HG02981 (cell line): Measurements from ENCODE around the gene GPANK1.

Experiments used
- ATAC-seq: cut with Tn5 transposase; IDR thresholded peaks from one replicate; pipeline ENCODE4 v1.9.1; 2021; ENCODE audit warnings: mild to moderate bottlenecking, moderate library complexity; ENCODE audit not compliant: unreplicated experiment

GPANK1 gene

DNA sequence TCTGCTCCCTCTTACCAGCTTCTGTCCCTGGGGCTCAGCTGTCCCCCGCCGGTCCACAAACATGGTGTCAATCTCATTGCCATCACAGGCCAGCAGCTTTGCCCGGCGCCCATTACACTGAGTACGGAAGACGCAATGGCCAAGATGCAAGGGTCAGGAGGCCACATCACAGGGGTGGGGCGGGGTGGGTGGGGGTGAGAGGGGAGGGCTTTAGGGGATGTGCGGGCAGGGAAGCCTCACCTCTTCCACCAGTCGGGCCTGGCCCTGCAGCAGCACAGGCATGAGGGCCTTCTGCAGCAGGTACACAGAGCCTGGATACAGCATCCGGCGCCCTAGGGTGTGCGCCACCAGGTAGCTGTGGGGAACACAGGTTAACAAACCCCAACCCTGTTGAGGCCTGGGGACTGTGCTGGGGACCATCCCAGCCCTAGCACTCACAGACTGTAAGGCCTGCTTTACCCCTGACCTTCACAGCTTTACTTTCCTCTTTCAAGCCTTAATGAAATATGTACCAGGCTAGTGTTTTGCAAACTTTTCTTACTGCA, 26.8 kb upstream of the GPANK1 start:
- ATAC-seq, result no peak

GRCh38 chr6:31691078-31691463, 26.3 kb upstream of the GPANK1 start:
- no peak for ATAC-seq

DNA sequence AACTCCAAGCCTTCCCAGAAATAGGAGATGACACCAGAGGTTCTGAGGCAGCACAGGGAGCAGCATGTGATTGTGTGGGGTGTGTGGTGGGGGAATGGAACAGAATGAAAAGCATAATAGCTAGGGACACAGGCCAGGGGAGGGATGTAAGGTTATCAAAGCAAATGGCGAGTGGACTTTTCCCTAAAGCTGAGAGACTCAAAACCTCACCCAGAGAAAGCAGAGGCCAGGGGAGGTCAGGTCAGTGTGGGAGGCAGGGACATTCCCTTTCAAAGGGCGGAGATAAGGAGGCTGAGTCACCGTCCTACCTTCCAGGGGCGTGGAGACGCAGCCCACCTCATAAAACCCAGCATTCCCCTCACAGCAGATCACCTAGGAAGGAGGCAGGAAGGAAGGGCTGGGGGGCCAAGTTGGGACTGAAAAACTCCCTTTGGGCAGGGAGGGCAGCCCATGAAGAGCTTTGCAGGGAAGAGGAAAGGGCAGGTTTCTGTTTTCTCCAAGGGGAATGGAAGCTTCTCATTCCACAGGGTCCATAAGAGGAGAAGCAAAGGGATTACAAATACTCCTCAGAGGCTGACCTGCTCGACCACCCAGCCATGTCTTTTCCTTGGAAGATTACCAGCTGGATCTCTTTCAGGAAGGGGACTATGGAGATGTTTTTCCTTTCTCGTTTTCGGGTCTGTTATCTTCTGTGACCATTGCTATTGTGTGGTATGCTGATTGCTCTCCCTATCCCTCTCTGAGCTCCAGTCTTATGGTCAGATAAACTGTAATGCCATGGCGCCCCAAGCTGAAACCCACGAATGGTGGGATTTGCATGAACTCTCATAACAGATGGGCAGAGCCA, 25.7 kb upstream of the GPANK1 start:
- no peak for ATAC-seq

GRCh38 chr6:31689249-31690110, 24.7 kb upstream of the GPANK1 start:
- no peak for ATAC-seq

DNA sequence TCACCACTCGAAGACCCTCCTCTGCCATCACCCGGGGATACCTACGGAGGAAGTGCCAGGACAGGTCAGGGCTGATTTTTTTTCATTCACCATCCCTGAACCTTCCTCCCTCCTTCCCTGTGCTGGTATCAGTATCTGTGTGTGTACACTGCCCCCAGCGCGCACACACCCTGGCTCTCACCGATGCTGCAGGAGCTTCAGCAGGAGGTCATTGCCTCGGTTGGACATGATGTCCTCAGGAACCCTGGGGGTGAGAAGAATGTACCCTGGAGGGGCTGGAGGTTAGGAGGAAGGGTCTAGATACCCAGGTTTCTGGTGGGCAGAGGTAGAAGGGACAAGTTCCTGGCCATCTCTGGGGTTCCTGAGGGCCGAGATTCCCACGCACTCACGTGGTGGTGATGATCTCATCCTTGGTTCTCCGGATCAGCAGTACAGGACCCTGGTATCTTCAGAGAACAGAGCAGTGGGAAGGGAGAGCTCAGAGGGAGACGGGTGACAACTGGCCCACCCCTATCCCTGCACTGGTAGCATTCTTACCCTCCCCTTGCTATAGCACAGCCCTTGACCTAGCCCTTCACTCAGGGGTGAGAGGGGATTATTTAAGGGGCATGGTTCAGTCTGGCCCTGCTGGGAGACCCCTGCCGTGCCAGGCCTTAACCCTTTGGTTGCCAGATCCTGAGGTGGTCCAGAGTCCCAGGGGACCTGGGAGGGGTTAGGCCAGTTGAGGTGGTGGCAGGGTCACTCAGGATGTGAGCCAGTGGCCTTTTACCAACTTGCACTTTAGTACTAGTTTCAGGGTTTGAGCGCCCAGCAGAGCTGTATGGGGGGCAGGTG, 23.3 kb upstream of the GPANK1 start:
- ATAC-seq, result no peak

GRCh38 chr6:31687321-31687720, 22.5 kb upstream of the GPANK1 start:
- ATAC-seq, result no peak

GRCh38 chr6:31686483-31686882, 21.7 kb upstream of the GPANK1 start:
- no peak for ATAC-seq

- no peak for ATAC-seq
These were observed 18.8 kb upstream of the GPANK1 start for GRCh38 chr6:31683591-31683990.

DNA sequence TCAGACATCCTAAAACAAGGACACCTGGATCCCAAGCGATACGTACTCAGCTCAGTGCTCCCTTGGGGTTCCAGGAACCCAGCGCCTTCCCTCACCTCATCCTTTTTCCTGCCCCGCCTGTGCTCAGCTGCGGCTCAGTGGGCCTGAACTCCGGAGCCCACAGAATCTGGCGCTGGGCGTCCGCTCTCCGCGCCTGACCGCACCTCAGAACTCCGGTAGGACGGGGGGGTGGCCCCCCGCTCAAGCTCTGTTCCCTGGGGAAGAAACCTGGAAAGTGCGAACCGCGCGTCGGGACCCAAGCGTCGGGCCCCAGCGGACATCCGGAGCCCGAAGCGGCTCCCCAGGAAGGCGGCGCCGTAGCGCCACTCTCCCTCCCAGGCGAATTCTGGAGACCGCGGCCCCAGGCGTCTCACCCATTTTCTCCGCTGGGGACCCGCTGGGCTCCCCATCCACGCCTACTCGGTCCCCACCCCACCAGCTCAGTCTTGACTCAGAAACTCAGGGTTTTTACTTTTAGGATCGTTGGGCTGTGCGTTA, 16.4 kb upstream of the GPANK1 start:
- ATAC-seq, result no peak

DNA sequence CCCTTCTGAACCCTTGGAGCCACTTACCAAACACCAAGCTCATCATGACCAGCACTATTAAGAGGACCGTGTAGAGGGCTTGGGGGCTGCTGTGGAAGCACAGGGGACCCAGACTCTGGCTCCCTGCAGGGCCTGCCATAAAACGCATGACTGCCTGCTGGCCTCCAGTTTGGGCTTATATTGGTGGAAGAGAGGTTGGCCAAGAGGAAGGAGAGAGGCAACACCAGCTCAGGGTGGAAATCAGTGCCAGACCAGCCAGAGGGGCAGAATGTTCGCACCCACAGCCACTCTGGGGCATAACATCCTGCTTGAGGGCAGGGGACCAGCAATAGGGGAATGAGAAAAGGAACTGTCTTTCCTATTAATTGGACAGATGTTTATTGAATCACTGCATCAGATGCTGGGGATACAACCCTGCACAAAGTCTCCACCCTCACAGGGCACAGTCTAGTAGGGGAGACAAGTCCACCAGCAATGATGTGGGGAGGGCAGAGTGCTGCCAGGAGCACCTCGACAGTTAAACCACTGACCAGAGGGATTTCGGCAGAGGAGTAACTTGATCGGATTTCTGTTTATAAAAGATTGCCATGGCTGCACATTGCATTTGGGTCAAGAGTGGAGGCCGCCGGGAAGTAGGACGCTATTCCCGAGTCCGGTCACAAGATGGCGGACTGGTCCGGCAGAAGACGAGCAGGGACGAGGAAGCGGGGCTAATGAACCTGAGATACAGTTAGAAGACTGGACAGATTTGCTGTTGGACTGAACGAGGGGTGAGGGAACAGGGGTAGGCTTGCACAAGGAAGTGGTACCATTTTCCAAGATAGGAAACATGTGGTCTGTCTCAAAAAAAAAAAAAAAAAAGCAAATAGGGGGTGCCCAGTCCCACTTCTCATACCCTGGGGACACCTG, 15.7 kb upstream of the GPANK1 start, which contains the start of gene LY6G5C:
Gene LY6G5C (minus strand): TSS at position 842 of the 909 bp plus-strand sequence. CDS start 694 bp downstream, at position 148.
- no peak for ATAC-seq

- no peak for ATAC-seq
These were observed 13.2 kb upstream of the GPANK1 start for GRCh38 chr6:31677955-31678354.

- no peak for ATAC-seq
These were observed 12.1 kb upstream of the GPANK1 start for GRCh38 chr6:31676904-31677303.

GRCh38 chr6:31676322-31676903, 11.6 kb upstream of the GPANK1 start:
- no peak for ATAC-seq

DNA sequence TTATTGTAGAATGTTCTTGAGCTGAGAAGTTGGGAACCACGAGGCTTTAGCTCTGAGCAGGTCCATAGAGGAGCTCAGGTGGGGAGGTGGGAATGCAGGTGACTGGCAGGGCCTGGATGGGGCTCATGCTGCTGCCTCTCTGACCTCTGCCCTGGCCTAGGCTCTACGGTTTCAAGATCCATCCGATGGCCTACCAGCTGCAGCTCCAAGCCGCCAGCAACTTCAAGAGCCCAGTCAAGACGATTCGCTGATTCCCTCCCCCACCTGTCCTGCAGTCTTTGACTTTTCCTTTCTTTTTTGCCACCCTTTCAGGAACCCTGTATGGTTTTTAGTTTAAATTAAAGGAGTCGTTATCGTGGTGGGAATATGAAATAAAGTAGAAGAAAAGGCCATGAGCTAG, 4.9 kb upstream of the GPANK1 start, which contains the start of gene LY6G5B:
Gene LY6G5B (plus strand): TSS at position 301 of the 400 bp plus-strand sequence. CDS start 975 bp downstream, outside the sequence.
- ATAC-seq, result no peak

- no peak for ATAC-seq
These were observed 1.7 kb upstream of the GPANK1 start for GRCh38 chr6:31666337-31666965.

- peak; percentile 78 for ATAC-seq
These were observed 922 bp upstream of the GPANK1 start, which contains the start of gene CSNK2B for GRCh38 chr6:31665501-31666336. CSNK2B (plus strand) TSS chr6:31666080; CDS start chr6:31666832, 752 bp downstream.
